ENCODE data around the gene FKBP6. TPM values are rescaled to one million over a fixed set of nuclear protein-coding genes. Genes with fewer than 3 reads are reported as not detected.

The FKBP6 gene
- total and polyA plus RNA-seq, 2 of the 13 experiments (the other 11 are each of a cell fraction or from before 2014, with no cell fraction given): 0.07 to 0.20 TPM

- peak; percentile 27; the same call in 1 of the 2 replicates for TF ChIP-seq ZNF687 (CRISPR knock-in tag; IDR thresholded peaks at IDR 0.05)
- no peak for TF ChIP-seq MED8 (CRISPR knock-in tag; IDR thresholded peaks at IDR 0.05; ENCODE audit: insufficient replicate concordance)
- peak; percentile 33; the same call in 1 of the 2 replicates for TF ChIP-seq CTCF (CRISPR knock-in tag; IDR thresholded peaks at IDR 0.05)
- 0 out of 2 replicates have a peak, but pooled peaks have one; percentile 13 for TF ChIP-seq HIC2 (CRISPR knock-in tag; IDR thresholded peaks at IDR 0.05; ENCODE audit: low read depth)
- TF ChIP-seq HNRNPLL (IDR thresholded peaks at IDR 0.05; ENCODE audit: low read depth, low read length, poor library complexity, severe bottlenecking): peak; percentile 11
- no peak for TF ChIP-seq ZBTB20 (CRISPR knock-in tag; IDR thresholded peaks at IDR 0.05; ENCODE audit: borderline replicate concordance, low read depth)
- TF ChIP-seq ZFY (CRISPR knock-in tag; IDR thresholded peaks at IDR 0.05): 0 out of 2 replicates have a peak, but pooled peaks have one; percentile 19
- TF ChIP-seq RBFOX2 (IDR thresholded peaks at IDR 0.05; ENCODE audit: low read depth, low read length): no peak
- TF ChIP-seq ZNF841 (CRISPR knock-in tag; IDR thresholded peaks at IDR 0.05; ENCODE audit: borderline replicate concordance): no peak
- TF ChIP-seq HNRNPL (IDR thresholded peaks at IDR 0.05; ENCODE audit: low read depth, low read length): peak; percentile 81; the same call in 1 of the 2 replicates
- TF ChIP-seq SMC3 (IDR thresholded peaks at IDR 0.05; ENCODE audit: low read length): no peak
Observed at GRCh38 chr7:73364006-73364728, 36.2 kb downstream of the FKBP6 start (continued).

All from HepG2 (cell line).